Neural cell (in vitro differentiated cells): ENCODE measurements around the gene TEKT5.

Source experiments
- CTCF ChIP-seq: fragments of 450-650 bp; IDR thresholded peaks from 2 replicates; pipeline ENCODE4 v1.5.1; 2014; ENCODE audit warnings: antibody characterized with exemption, mild to moderate bottlenecking, moderate library complexity; ENCODE audit not compliant: poor library complexity, severe bottlenecking
- EP300 ChIP-seq: fragments of 450-650 bp; conservative IDR thresholded peaks from 2 replicates; pipeline ENCODE4 v1.6.1; 2014; ENCODE audit warnings: antibody characterized with exemption, mild to moderate bottlenecking, moderate library complexity; ENCODE audit not compliant: poor library complexity, severe bottlenecking
- EZH2 ChIP-seq: fragments of 200-600, 300-800 bp; shearing (Covaris generic), sonication (generic); IDR thresholded peaks from 2 replicates; pipeline ENCODE4 v1.6.1; 2014; ENCODE audit warnings: antibody characterized with exemption, low read length, borderline replicate concordance, mild to moderate bottlenecking; ENCODE audit not compliant: insufficient read depth, poor library complexity, severe bottlenecking
- MXI1 ChIP-seq: fragments of 450-650 bp; conservative IDR thresholded peaks from 2 replicates; pipeline ENCODE4 v1.6.1; 2014; ENCODE audit warnings: antibody characterized with exemption, mild to moderate bottlenecking; ENCODE audit not compliant: poor library complexity, severe bottlenecking
- RAD21 ChIP-seq: fragments of 450-650 bp; conservative IDR thresholded peaks from 2 replicates; pipeline ENCODE4 v1.6.1; 2014; ENCODE audit warnings: antibody characterized with exemption, mild to moderate bottlenecking, moderate library complexity
- REST ChIP-seq: IDR thresholded peaks from 2 replicates; pipeline ENCODE4 v1.6.1; 2012; ENCODE audit warnings: borderline replicate concordance
- TAF1 ChIP-seq: IDR thresholded peaks from 2 replicates; pipeline ENCODE4 v1.6.1; 2012; ENCODE audit warnings: low read depth

- TF ChIP-seq CTCF (no peak), EZH2 (no peak), TAF1 (no peak), REST (no peak), RAD21 (no peak), EP300 (no peak), MXI1 (no peak)
These were observed 115.2 kb downstream of the TEKT5 start for GRCh38 chr16:10579575-10579964.
